SU-DHL-6 (cell line): ENCODE results near the gene CDK4.

ENCODE experiments used
- EZH2phosphoT487 ChIP-seq: fragments of 200-600 bp; sonication (generic), shearing (Covaris generic); conservative IDR thresholded peaks from 2 replicates; pipeline ENCODE4 v1.6.1; 2018; ENCODE audit warnings: mild to moderate bottlenecking, antibody characterized with exemption, low read length, moderate library complexity, mixed read lengths
- TF ChIP-seq, protein P1 (sequence below): fragments of 200-600 bp; sonication (generic); IDR thresholded peaks from one replicate; pipeline ENCODE4 v1.5.1; 2017; ENCODE audit warnings: antibody characterized with exemption, mild to moderate bottlenecking, low read length, moderate library complexity; ENCODE audit not compliant: insufficient read depth, poor library complexity, severe bottlenecking

DNA sequence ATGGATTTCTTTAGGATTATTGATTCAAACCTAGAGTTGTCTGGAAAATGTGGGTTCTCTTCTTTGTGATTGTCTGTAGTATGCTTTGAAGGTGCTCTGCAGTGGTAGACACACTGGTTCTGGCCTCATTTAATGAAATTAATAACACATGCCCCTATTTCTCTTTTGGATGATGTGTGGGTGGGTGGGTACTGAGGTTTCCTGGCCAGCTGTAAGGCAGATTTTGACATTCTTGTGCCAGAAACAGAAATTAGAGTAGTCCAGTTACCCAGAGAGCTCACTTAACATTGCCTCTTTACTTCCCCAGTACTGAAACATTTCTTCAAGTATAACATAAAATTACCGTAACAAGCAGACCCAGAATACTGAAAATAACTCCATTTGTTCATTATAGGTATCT, 44.9 kb upstream of the CDK4 start:
- TF ChIP-seq, protein P1, sequence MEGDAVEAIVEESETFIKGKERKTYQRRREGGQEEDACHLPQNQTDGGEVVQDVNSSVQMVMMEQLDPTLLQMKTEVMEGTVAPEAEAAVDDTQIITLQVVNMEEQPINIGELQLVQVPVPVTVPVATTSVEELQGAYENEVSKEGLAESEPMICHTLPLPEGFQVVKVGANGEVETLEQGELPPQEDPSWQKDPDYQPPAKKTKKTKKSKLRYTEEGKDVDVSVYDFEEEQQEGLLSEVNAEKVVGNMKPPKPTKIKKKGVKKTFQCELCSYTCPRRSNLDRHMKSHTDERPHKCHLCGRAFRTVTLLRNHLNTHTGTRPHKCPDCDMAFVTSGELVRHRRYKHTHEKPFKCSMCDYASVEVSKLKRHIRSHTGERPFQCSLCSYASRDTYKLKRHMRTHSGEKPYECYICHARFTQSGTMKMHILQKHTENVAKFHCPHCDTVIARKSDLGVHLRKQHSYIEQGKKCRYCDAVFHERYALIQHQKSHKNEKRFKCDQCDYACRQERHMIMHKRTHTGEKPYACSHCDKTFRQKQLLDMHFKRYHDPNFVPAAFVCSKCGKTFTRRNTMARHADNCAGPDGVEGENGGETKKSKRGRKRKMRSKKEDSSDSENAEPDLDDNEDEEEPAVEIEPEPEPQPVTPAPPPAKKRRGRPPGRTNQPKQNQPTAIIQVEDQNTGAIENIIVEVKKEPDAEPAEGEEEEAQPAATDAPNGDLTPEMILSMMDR = no peak
- no peak for TF ChIP-seq EZH2phosphoT487
